HEK293 (cell line): Measurements from ENCODE around the gene GP2.
"Not testable (repeated sequence)": the region's sequence is repeated elsewhere in the genome, so short reads cannot be mapped to it uniquely, and the experiment has no call there.

ENCODE experiments used
- CTCF ChIA-PET: fragments of 350-600 bp; formaldehyde crosslinking; extraction: SDS; loops from one replicate; lab custom pipeline; 2021; ENCODE audit warnings: antibody characterized with exemption; lab: Yijun Ruan, JAX
- POLR2A ChIA-PET: fragments of 300-600 bp; formaldehyde crosslinking; extraction: SDS; loops from one replicate; lab custom pipeline; 2020; ENCODE audit warnings: antibody characterized with exemption, inconsistent platforms; lab: Yijun Ruan, JAX
- H3K27ac ChIP-seq: fragments of 200-500 bp; sonication (Bioruptor generic); 2 replicates; pipeline ENCODE4 v1.5.1; 2014; ENCODE audit warnings: low read depth, low read length, control low read depth, inconsistent platforms; ENCODE audit errors: extremely low read depth
- H3K36me3 ChIP-seq, 2 experiments: fragments of 200-500 bp in 1 of 2; sonication (Bioruptor generic) in 1 of 2; 1 replicate in 1 of 2; 2 replicates in 1 of 2; pipeline ENCODE4 v1.5.1; 2014 to 2017; ENCODE audit warnings: inconsistent platforms in 2 of 2, low read length in 2 of 2; ENCODE audit not compliant: control insufficient read depth in 2 of 2, insufficient read depth in 1 of 2
- H3K4me1 ChIP-seq: fragments of 200-500 bp; sonication (Bioruptor generic); 2 replicates; pipeline ENCODE4 v1.5.1; 2014; ENCODE audit warnings: mild to moderate bottlenecking, low read length, inconsistent platforms; ENCODE audit not compliant: control insufficient read depth, insufficient read depth
- H3K4me3 ChIP-seq: 2 replicates; pipeline ENCODE4 v1.5.1; 2011; ENCODE audit warnings: low read depth, mild to moderate bottlenecking, control low read depth, low read length, moderate library complexity
- H3K9me3 ChIP-seq: fragments of 200-500 bp; sonication (Bioruptor generic); 2 replicates; pipeline ENCODE4 v1.5.1; 2014; ENCODE audit warnings: low read depth, low read length, inconsistent platforms; ENCODE audit not compliant: control insufficient read depth, insufficient read depth
- BCL11B ChIP-seq: fragments of 450-650 bp; formaldehyde crosslinking; IDR thresholded peaks from 2 replicates; pipeline ENCODE4 v1.5.1; 2016; ENCODE audit warnings: low read depth, missing biosample characterization, missing genetic modification characterization
- CTCF ChIP-seq: fragments of 450-650 bp; formaldehyde crosslinking; IDR thresholded peaks from 2 replicates; pipeline ENCODE4 v1.5.1; 2016; ENCODE audit warnings: missing biosample characterization, missing genetic modification characterization
- GLI2 ChIP-seq: fragments of 450-650 bp; formaldehyde crosslinking; IDR thresholded peaks from 2 replicates; pipeline ENCODE4; 2017; ENCODE audit warnings: missing biosample characterization, missing genetic modification characterization, low read depth, borderline replicate concordance
- GLI4 ChIP-seq: fragments of 450-650 bp; formaldehyde crosslinking; IDR thresholded peaks from 2 replicates; pipeline ENCODE4 v1.5.1; 2016; ENCODE audit warnings: missing biosample characterization, missing genetic modification characterization
- KLF1 ChIP-seq: fragments of 450-650 bp; formaldehyde crosslinking; IDR thresholded peaks from 2 replicates; pipeline ENCODE4 v1.5.1; 2016; ENCODE audit warnings: missing biosample characterization, missing genetic modification characterization
- KLF8 ChIP-seq: fragments of 450-650 bp; formaldehyde crosslinking; IDR thresholded peaks from 2 replicates; pipeline ENCODE4 v1.5.1; 2016; ENCODE audit warnings: missing biosample characterization, missing genetic modification characterization
- PRDM1 ChIP-seq: fragments of 450-650 bp; formaldehyde crosslinking; IDR thresholded peaks from 2 replicates; pipeline ENCODE4; 2016; ENCODE audit warnings: missing biosample characterization, missing genetic modification characterization
- SCRT1 ChIP-seq: fragments of 450-650 bp; formaldehyde crosslinking; IDR thresholded peaks from 2 replicates; pipeline ENCODE4 v1.5.1; 2016; ENCODE audit warnings: missing biosample characterization, missing genetic modification characterization, borderline replicate concordance
- SETDB1 ChIP-seq: IDR thresholded peaks from one replicate; pipeline ENCODE4 v1.6.1; 2017; ENCODE audit warnings: mild to moderate bottlenecking, low read length, moderate library complexity, mixed read lengths; ENCODE audit not compliant: insufficient read length
- ZBTB6 ChIP-seq: fragments of 450-650 bp; formaldehyde crosslinking; IDR thresholded peaks from 2 replicates; pipeline ENCODE4 v1.5.1; 2017; ENCODE audit warnings: missing biosample characterization, missing genetic modification characterization
- ZFP3 ChIP-seq: fragments of 450-650 bp; formaldehyde crosslinking; IDR thresholded peaks from 2 replicates; pipeline ENCODE4 v1.5.1; 2016; ENCODE audit warnings: low read depth, missing biosample characterization, missing genetic modification characterization
- ZNF10 ChIP-seq: fragments of 450-650 bp; formaldehyde crosslinking; IDR thresholded peaks from 2 replicates; pipeline ENCODE4 v1.5.1; 2017; ENCODE audit warnings: missing biosample characterization, missing genetic modification characterization
- ZNF174 ChIP-seq: fragments of 450-650 bp; formaldehyde crosslinking; IDR thresholded peaks from 2 replicates; pipeline ENCODE4 v1.5.0; 2017; ENCODE audit warnings: missing biosample characterization, mild to moderate bottlenecking, missing genetic modification characterization
- ZNF324 ChIP-seq: fragments of 450-650 bp; formaldehyde crosslinking; IDR thresholded peaks from 2 replicates; pipeline ENCODE4 v1.5.1; 2016; ENCODE audit warnings: missing biosample characterization, missing genetic modification characterization
- ZNF433 ChIP-seq: fragments of 450-650 bp; formaldehyde crosslinking; IDR thresholded peaks from 2 replicates; pipeline ENCODE4 v1.5.1; 2016; ENCODE audit warnings: missing biosample characterization, missing genetic modification characterization, low read depth
- ZNF513 ChIP-seq: fragments of 450-650 bp; IDR thresholded peaks from 2 replicates; pipeline ENCODE4 v1.5.1; 2018; ENCODE audit warnings: missing biosample characterization, missing genetic modification characterization
- ZNF521 ChIP-seq: fragments of 450-650 bp; formaldehyde crosslinking; IDR thresholded peaks from 2 replicates; pipeline ENCODE4 v1.5.1; 2017; ENCODE audit warnings: missing biosample characterization, mild to moderate bottlenecking, missing genetic modification characterization
- ZNF529 ChIP-seq: fragments of 450-650 bp; formaldehyde crosslinking; IDR thresholded peaks from 2 replicates; pipeline ENCODE4 v1.5.1; 2017; ENCODE audit warnings: missing genetic modification characterization, missing biosample characterization; ENCODE audit not compliant: insufficient replicate concordance
- ZNF548 ChIP-seq: fragments of 450-650 bp; formaldehyde crosslinking; IDR thresholded peaks from 2 replicates; pipeline ENCODE4 v1.5.1; 2016; ENCODE audit warnings: missing biosample characterization, missing genetic modification characterization
- ZNF610 ChIP-seq: fragments of 450-650 bp; formaldehyde crosslinking; IDR thresholded peaks from 2 replicates; pipeline ENCODE4 v1.5.1; 2016; ENCODE audit warnings: missing biosample characterization, missing genetic modification characterization, borderline replicate concordance
- ZNF777 ChIP-seq: fragments of 450-650 bp; formaldehyde crosslinking; IDR thresholded peaks from 2 replicates; pipeline ENCODE4 v1.5.1; 2017; ENCODE audit warnings: missing biosample characterization, missing genetic modification characterization, borderline replicate concordance
- ZXDB ChIP-seq: fragments of 450-650 bp; formaldehyde crosslinking; IDR thresholded peaks from 2 replicates; pipeline ENCODE4 v1.5.1; 2016; ENCODE audit warnings: missing biosample characterization, missing genetic modification characterization
- TF ChIP-seq, protein P1 (sequence below): fragments of 450-650 bp; formaldehyde crosslinking; optimal IDR thresholded peaks from 2 replicates; pipeline ENCODE3; 2016; ENCODE audit warnings: missing biosample characterization, mild to moderate bottlenecking, missing genetic modification characterization

The GP2 gene

GRCh38 chr16:20321051-20321450, 6.3 kb downstream of the GP2 start:
- CTCF ChIA-PET, H3K36me3 ChIP-seq, H3K4me3 ChIP-seq, H3K4me1 ChIP-seq, H3K27ac ChIP-seq, H3K9me3 ChIP-seq, POLR2A ChIA-PET: not testable (repeated sequence)

GRCh38 chr16:20320592-20320991, 6.7 kb downstream of the GP2 start:
- H3K4me3 ChIP-seq: no peak overlapping the region
- TF ChIP-seq ZBTB6 (tag by site-specific recombination) (no peak), ZNF610 (tag by site-specific recombination) (no peak), ZNF513 (tag by site-specific recombination) (no peak), ZNF529 (no peak), ZNF324 (tag by site-specific recombination) (no peak), ZNF174 (tag by site-specific recombination) (no peak), SCRT1 (tag by site-specific recombination) (no peak), ZNF548 (tag by site-specific recombination) (no peak), ZNF10 (tag by site-specific recombination) (no peak), BCL11B (no peak), SETDB1 (no peak), PRDM1 (no peak), ZNF433 (no peak)
- TF ChIP-seq, protein P1, sequence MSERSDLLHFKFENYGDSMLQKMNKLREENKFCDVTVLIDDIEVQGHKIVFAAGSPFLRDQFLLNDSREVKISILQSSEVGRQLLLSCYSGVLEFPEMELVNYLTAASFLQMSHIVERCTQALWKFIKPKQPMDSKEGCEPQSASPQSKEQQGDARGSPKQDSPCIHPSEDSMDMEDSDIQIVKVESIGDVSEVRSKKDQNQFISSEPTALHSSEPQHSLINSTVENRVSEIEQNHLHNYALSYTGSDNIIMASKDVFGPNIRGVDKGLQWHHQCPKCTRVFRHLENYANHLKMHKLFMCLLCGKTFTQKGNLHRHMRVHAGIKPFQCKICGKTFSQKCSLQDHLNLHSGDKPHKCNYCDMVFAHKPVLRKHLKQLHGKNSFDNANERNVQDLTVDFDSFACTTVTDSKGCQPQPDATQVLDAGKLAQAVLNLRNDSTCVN (tag by site-specific recombination): no peak
- no peaks in the 10 kb centered on the region for H3K36me3 ChIP-seq
- ChIA-PET CTCF (no interaction called here), POLR2A (no interaction called here)
- no peak overlapping the region for H3K27ac ChIP-seq
- no peaks in the 10 kb centered on the region for H3K9me3 ChIP-seq
- H3K4me1 ChIP-seq: no peaks in the 10 kb centered on the region

GRCh38 chr16:20320178-20320577, 7.1 kb downstream of the GP2 start:
- no peaks in the 10 kb centered on the region for H3K4me1 ChIP-seq
- ChIA-PET CTCF (interaction anchor here (1.3 kb wide), 1 partner anchor 20 kb away, joined by 8 read pairs; no protein-coding TSS in a partner anchor), POLR2A (no interaction called here)
- no peaks in the 10 kb centered on the region for H3K9me3 ChIP-seq
- no peaks in the 10 kb centered on the region for H3K36me3 ChIP-seq
- H3K27ac ChIP-seq: no peak overlapping the region
- no peak overlapping the region for H3K4me3 ChIP-seq
- TF ChIP-seq KLF8 (no peak), CTCF (tag by site-specific recombination) (no peak), BCL11B (no peak), ZFP3 (tag by site-specific recombination) (no peak), GLI2 (tag by site-specific recombination) (no peak), ZXDB (tag by site-specific recombination) (no peak), ZNF521 (tag by site-specific recombination) (no peak), ZNF777 (tag by site-specific recombination) (no peak), KLF1 (tag by site-specific recombination) (no peak), GLI4 (tag by site-specific recombination) (no peak)
